H1 (cell line): ENCODE results near the gene KLF16. TPM values are rescaled to one million over a fixed set of nuclear protein-coding genes. Genes with fewer than 3 reads are reported as not detected.

Source experiments
- CTCF ChIA-PET: fragments of 300-600 bp; sonication (Branson Sonifier 250); formaldehyde crosslinking; loops from one replicate; lab custom pipeline; 2021; ENCODE audit not compliant: partially characterized antibody; lab: Charles Lee
- POLR2A ChIA-PET: fragments of 300-600 bp; sonication (Branson Sonifier 250); formaldehyde crosslinking; loops from one replicate; lab custom pipeline; 2021; ENCODE audit warnings: inconsistent platforms; ENCODE audit not compliant: partially characterized antibody; lab: Charles Lee
- DNase-seq, 2 experiments: peaks; one replicate each; pipeline versions ENCODE4 v3.0.0 to v3.0.0-alpha.2; 2010 to 2022; ENCODE audit warnings: low spot score in 2 of 2, low read depth in 1 of 2, mixed read lengths in 1 of 2
- FAIRE-seq: peaks from 2 replicates; lab custom pipeline; 2011; peaks lifted over from hg19 to GRCh38; lab: Jason Lieb, UNC
- H2AFZ ChIP-seq: 2 replicates; pipeline ENCODE4 v1.8.1; 2012; ENCODE audit warnings: low read length, inconsistent platforms
- H2AK5ac ChIP-seq: 2 replicates; pipeline ENCODE4 v1.6.1; 2013; ENCODE audit warnings: low read depth, low read length
- H2BK120ac ChIP-seq: replicated peaks from 2 replicates; pipeline ENCODE3; 2013; ENCODE audit warnings: low read depth, low read length, inconsistent platforms
- H2BK12ac ChIP-seq: 2 replicates; pipeline ENCODE4 v1.6.1; 2013; ENCODE audit warnings: low read depth, low read length
- H2BK15ac ChIP-seq: 2 replicates; pipeline ENCODE4 v1.6.1; 2013; ENCODE audit warnings: low read length
- H2BK20ac ChIP-seq: 2 replicates; pipeline ENCODE4 v1.6.1; 2013; ENCODE audit warnings: low read length
- H2BK5ac ChIP-seq: 2 replicates; pipeline ENCODE4 v1.6.1; 2013; ENCODE audit warnings: low read depth, low read length
- H3K14ac ChIP-seq: 2 replicates; pipeline ENCODE4 v1.6.1; 2013; ENCODE audit warnings: inconsistent platforms; ENCODE audit not compliant: insufficient read length
- H3K18ac ChIP-seq: 2 replicates; pipeline ENCODE4 v1.6.1; 2013; ENCODE audit warnings: low read length; ENCODE audit errors: extremely low read depth
- H3K23ac ChIP-seq: 2 replicates; pipeline ENCODE4 v1.6.1; 2013; ENCODE audit warnings: inconsistent platforms; ENCODE audit not compliant: insufficient read length
- H3K23me2 ChIP-seq: 2 replicates; pipeline ENCODE4 v1.6.1; 2013; ENCODE audit warnings: low read depth, low read length
- H3K27ac ChIP-seq: 2 replicates; pipeline ENCODE4 v1.6.1; 2011; ENCODE audit warnings: low read depth, low read length, inconsistent platforms
- H3K27me3 ChIP-seq, 4 experiments: replicated peaks in 1 of 4; 1 replicate in 1 of 4; 2 replicates in 3 of 4; pipeline versions ENCODE4 v1.6.1 to v1.8.1; 2011 to 2013; ENCODE audit warnings: low read length in 3 of 4, mild to moderate bottlenecking in 3 of 4, inconsistent platforms in 2 of 4, mixed read lengths in 2 of 4, moderate library complexity in 1 of 4; ENCODE audit not compliant: control insufficient read depth in 3 of 4, insufficient read depth in 3 of 4; ENCODE audit errors: extremely low read depth in 1 of 4
- H3K36me3 ChIP-seq, 4 experiments: 2 replicates each; pipeline versions ENCODE4 v1.6.1 to v1.8.1; 2011 to 2013; ENCODE audit warnings: mild to moderate bottlenecking in 4 of 4, low read length in 3 of 4, moderate library complexity in 2 of 4, control low read depth in 1 of 4, inconsistent platforms in 1 of 4; ENCODE audit not compliant: insufficient read depth in 4 of 4, control insufficient read depth in 2 of 4
- H3K4ac ChIP-seq: replicated peaks from 2 replicates; pipeline ENCODE3; 2013; ENCODE audit warnings: low read length, low read depth, mixed read lengths, inconsistent platforms; ENCODE audit not compliant: insufficient read length
- H3K4me1 ChIP-seq, 4 experiments: replicated peaks in 1 of 4; 1 replicate in 1 of 4; 2 replicates in 3 of 4; pipeline versions ENCODE4 v1.6.1 to v1.8.1; 2011 to 2013; ENCODE audit warnings: low read length in 3 of 4, inconsistent platforms in 2 of 4, mixed read lengths in 1 of 4; ENCODE audit not compliant: insufficient read depth in 4 of 4, control insufficient read depth in 3 of 4
- H3K4me2 ChIP-seq, 2 experiments: 2 replicates each; pipeline versions ENCODE4 v1.6.1 to v1.8.1; 2011 to 2013; ENCODE audit warnings: low read depth in 2 of 2, low read length in 2 of 2, control low read depth in 1 of 2, inconsistent platforms in 1 of 2, mild to moderate bottlenecking in 1 of 2; ENCODE audit not compliant: insufficient read depth in 1 of 2
- H3K4me3 ChIP-seq, 4 experiments: fragments of 200-600, 300-600 bp in 1 of 4; sonication (generic), shearing (Covaris generic), sonication (Bioruptor Twin) in 1 of 4; 2 replicates each; pipeline versions ENCODE4 v1.5.1 to v1.8.1; 2011 to 2016; ENCODE audit warnings: low read length in 4 of 4, low read depth in 3 of 4, control low read depth in 2 of 4, inconsistent platforms in 2 of 4, mild to moderate bottlenecking in 2 of 4, mixed read lengths in 1 of 4, moderate library complexity in 1 of 4; ENCODE audit not compliant: insufficient read depth in 2 of 4; ENCODE audit errors: extremely low read depth in 1 of 4
- H3K56ac ChIP-seq: replicated peaks from 2 replicates; pipeline ENCODE3; 2013; ENCODE audit warnings: low read depth, mild to moderate bottlenecking, mixed read lengths, low read length, inconsistent platforms; ENCODE audit not compliant: insufficient read length
- H3K79me1 ChIP-seq: 2 replicates; pipeline ENCODE4 v1.6.1; 2013; ENCODE audit warnings: low read depth, low read length, control low read depth
- H3K79me2 ChIP-seq, 2 experiments: 2 replicates each; pipeline versions ENCODE4 v1.6.1 to v1.8.1; 2012 to 2013; ENCODE audit warnings: low read length in 2 of 2, mild to moderate bottlenecking in 2 of 2, inconsistent platforms in 1 of 2; ENCODE audit not compliant: insufficient read depth in 2 of 2, control insufficient read depth in 1 of 2
- H3K9ac ChIP-seq, 4 experiments: replicated peaks in 1 of 4; 1 replicate in 1 of 4; 2 replicates in 3 of 4; pipeline versions ENCODE4 v1.6.1 to v1.8.1; 2011 to 2013; ENCODE audit warnings: low read depth in 3 of 4, low read length in 3 of 4, control low read depth in 2 of 4, mild to moderate bottlenecking in 2 of 4, moderate library complexity in 2 of 4, inconsistent platforms in 1 of 4; ENCODE audit errors: extremely low read depth in 1 of 4
- H3K9me3 ChIP-seq, 2 experiments: 2 replicates each; pipeline versions ENCODE4 v1.6.1 to v1.8.1; 2012 to 2013; ENCODE audit warnings: mild to moderate bottlenecking in 2 of 2, moderate library complexity in 2 of 2, control low read depth in 1 of 2, inconsistent platforms in 1 of 2, low read depth in 1 of 2, low read length in 1 of 2, mixed read lengths in 1 of 2; ENCODE audit not compliant: insufficient read depth in 2 of 2
- H4K20me1 ChIP-seq, 2 experiments: replicated peaks in 1 of 2; 2 replicates each; pipeline versions ENCODE3 to v1.8.1; 2011 to 2013; ENCODE audit warnings: inconsistent platforms in 2 of 2, low read length in 2 of 2, mild to moderate bottlenecking in 1 of 2; ENCODE audit not compliant: insufficient read depth in 2 of 2, control insufficient read depth in 1 of 2
- H4K5ac ChIP-seq: 2 replicates; pipeline ENCODE4 v1.6.1; 2013; ENCODE audit warnings: low read length, low read depth, mixed read lengths, inconsistent platforms; ENCODE audit not compliant: insufficient read length
- H4K8ac ChIP-seq: 2 replicates; pipeline ENCODE4 v1.8.0; 2013; ENCODE audit warnings: mild to moderate bottlenecking, moderate library complexity, low read length, inconsistent platforms; ENCODE audit not compliant: insufficient read depth; ENCODE audit errors: extremely low read depth
- H4K91ac ChIP-seq: replicated peaks from 2 replicates; pipeline ENCODE3; 2013; ENCODE audit warnings: low read length, mixed read lengths, inconsistent platforms; ENCODE audit not compliant: insufficient read length
- BCL11A ChIP-seq, 2 experiments: IDR thresholded peaks; one replicate each; pipeline ENCODE4 v1.6.1; 2011; ENCODE audit warnings: low read depth in 2 of 2, low read length in 2 of 2, mild to moderate bottlenecking in 2 of 2
- BRCA1 ChIP-seq: IDR thresholded peaks from 2 replicates; pipeline ENCODE4 v1.6.1; 2012; ENCODE audit warnings: low read depth, low read length, improper control_type of control experiment
- CBX5 ChIP-seq: fragments of 300-800, 300-1000 bp; sonication (generic); IDR thresholded peaks from 2 replicates; pipeline ENCODE4 v1.7.1; 2016; ENCODE audit warnings: antibody characterized with exemption, low read length, low read depth
- CHD1 ChIP-seq: IDR thresholded peaks from 2 replicates; pipeline ENCODE4 v1.6.1; 2012; ENCODE audit warnings: low read depth, low read length, improper control_type of control experiment
- EZH2 ChIP-seq: fragments of 200-600 bp; sonication (generic); IDR thresholded peaks from 2 replicates; pipeline ENCODE4 v1.7.1; 2012; ENCODE audit warnings: low read depth, mild to moderate bottlenecking, moderate library complexity, low read length, inconsistent platforms; ENCODE audit not compliant: severe bottlenecking
- KDM1A ChIP-seq: fragments of 200-600, 300-600 bp; sonication (generic); IDR thresholded peaks from 2 replicates; pipeline ENCODE4 v1.7.1; 2016; ENCODE audit warnings: mild to moderate bottlenecking, low read length, borderline replicate concordance
- MAFK ChIP-seq: IDR thresholded peaks from 2 replicates; pipeline ENCODE4 v1.6.1; 2012; ENCODE audit warnings: low read depth, mild to moderate bottlenecking, improper control_type of control experiment, low read length
- RAD21 ChIP-seq, 2 experiments: IDR thresholded peaks in 1 of 2; conservative IDR thresholded peaks in 1 of 2; 2 replicates each; pipeline ENCODE4 v1.6.1; 2011; ENCODE audit warnings: low read depth in 2 of 2, low read length in 2 of 2, improper control_type of control experiment in 1 of 2, inconsistent platforms in 1 of 2, mild to moderate bottlenecking in 1 of 2, moderate library complexity in 1 of 2
- SP4 ChIP-seq: IDR thresholded peaks from 2 replicates; pipeline ENCODE4 v1.6.1; 2012; ENCODE audit warnings: low read length, inconsistent platforms
- TEAD4 ChIP-seq: IDR thresholded peaks from 2 replicates; pipeline ENCODE4 v1.6.1; 2012; ENCODE audit warnings: low read depth, low read length, inconsistent platforms, mixed read lengths
- WGBS, 2 experiments: shearing (Covaris generic) in 1 of 2; methylation state at CpG; one replicate each; pipeline versions ENCODE4 v1.1.6 to v1.1.7; 2013 to 2015; ENCODE audit warnings: low lambda C conversion rate in 2 of 2, mixed read lengths in 2 of 2, inconsistent platforms in 1 of 2, low coverage in 1 of 2, missing lambda C conversion rate in 1 of 2; ENCODE audit not compliant: insufficient replicate concordance in 2 of 2, insufficient coverage in 1 of 2, insufficient read length in 1 of 2; ENCODE audit errors: extremely low coverage in 1 of 2, missing lambda C conversion rate in 1 of 2; 5-methylcytosine and 5-hydroxymethylcytosine counted together
- polyA plus RNA-seq, 7 experiments: library from polyadenylated mRNA; depleted of rRNA in 3 of 7; stranded (reverse) in 5 of 7; unstranded in 2 of 7; fragments of >200 nt in 5 of 7; fragments of 200-250 nt in 2 of 7; gene quantifications; 1 replicate in 5 of 7; 2 replicates in 1 of 7; 4 replicates in 1 of 7; pipeline versions ENCODE4 v1.2.1 to v1.2.3, GENCODE V29; 2011 to 2013; ENCODE audit warnings: missing spikeins in 2 of 7, mixed read lengths in 2 of 7
- total RNA-seq: library from RNA; stranded (reverse); fragmentation: NEBNext Ultra II Directional; extraction: Animal tissue kit (Norgen Biotek cat#: 25700); gene quantifications from 2 replicates; pipeline ENCODE4 v1.2.1, GENCODE V29; 2021
- TF ChIP-seq, protein P1 (sequence below): IDR thresholded peaks from 2 replicates; pipeline ENCODE4 v1.6.1; 2011; ENCODE audit warnings: low read depth, mild to moderate bottlenecking, low read length; ENCODE audit not compliant: insufficient read depth
- TF ChIP-seq, protein P2 (sequence below): IDR thresholded peaks from 2 replicates; pipeline ENCODE4 v1.6.1; 2012; ENCODE audit warnings: inconsistent platforms

KLF16 gene
- total and polyA plus RNA-seq, 2 of the 8 experiments (the other 6 are each of a cell fraction or from before 2014, with no cell fraction given), result 14.3 to 45.9 TPM

DNA sequence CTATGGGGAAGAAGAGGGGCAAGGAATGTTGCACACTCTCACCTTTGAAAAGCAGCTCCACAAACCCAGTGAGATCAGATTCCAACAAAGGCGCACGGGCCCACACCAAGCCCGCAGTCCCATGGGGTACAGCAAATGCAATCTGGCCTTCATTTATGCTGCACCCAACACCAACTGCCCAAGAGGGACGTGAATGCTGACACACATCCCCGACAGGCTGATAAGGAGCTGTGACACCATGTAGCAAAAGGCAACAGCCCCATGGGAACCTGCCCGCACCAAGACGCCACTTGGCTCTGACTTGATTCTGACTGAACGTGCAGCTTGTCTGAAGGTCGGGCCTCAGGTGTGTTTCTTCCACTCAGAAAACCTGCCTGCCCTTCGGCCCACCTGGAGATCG, 32.4 kb downstream of the KLF16 start:
- H3K23me2 ChIP-seq, result peaks cover 2% of the 10 kb centered on the region; the same call in 1 of the 2 replicates
- no peak overlapping the region for H3K27ac ChIP-seq
- H3K4me1 ChIP-seq, result peaks cover 0 to 14% (median 8%) of the 10 kb centered on the region in 4 experiments; a peak in 6 of 7 replicates
- H2BK5ac ChIP-seq, result peak overlapping the region; percentile 44; the same call in 1 of the 2 replicates
- CTCF ChIA-PET, result interaction anchor here (1.2 to 16.5 kb wide), 8 partner anchors 10 to 63 kb away, joined by 4 to 228 read pairs (median 5); no protein-coding TSS in a partner anchor
- H3K4me3 ChIP-seq, result no peak overlapping the region
- no peak overlapping the region for H4K8ac ChIP-seq
- H3K79me1 ChIP-seq, result peaks cover 17% of the 10 kb centered on the region
- peaks cover 0 to 9% (median 2%) of the 10 kb centered on the region in 4 experiments; a peak in 1 of 8 replicates for H3K36me3 ChIP-seq
- H4K20me1 ChIP-seq, result peaks cover 0 to 14% of the 10 kb centered on the region in 2 experiments
- WGBS, 2 experiments, result 99% methylated on average over 11 of the region's 11 CpGs; no CpG with 5 or more reads in 1 of the 2 experiments
- H4K91ac ChIP-seq, result no peak overlapping the region
- no peak overlapping the region for H4K5ac ChIP-seq
- no peaks in the 10 kb centered on the region for H3K9me3 ChIP-seq
- H3K27me3 ChIP-seq, result no peaks in the 10 kb centered on the region
- H2AFZ ChIP-seq, result no peak overlapping the region
- no peak overlapping the region for H2AK5ac ChIP-seq
- no peak overlapping the region for H3K18ac ChIP-seq
- FAIRE-seq (no peak), DNase-seq (no peak)
- no peak overlapping the region for H3K4me2 ChIP-seq
- no peak overlapping the region for H2BK120ac ChIP-seq
- no peak overlapping the region for H3K4ac ChIP-seq
- no peak overlapping the region for H3K9ac ChIP-seq
- H3K23ac ChIP-seq, result no peak overlapping the region
- H2BK20ac ChIP-seq, result no peak overlapping the region
- no peak overlapping the region for H3K56ac ChIP-seq
- H2BK12ac ChIP-seq, result 0 out of 2 replicates have a peak overlapping the region, but pooled peaks have one; percentile 27
- H2BK15ac ChIP-seq, result no peak overlapping the region
- no peak overlapping the region for H3K14ac ChIP-seq
- POLR2A ChIA-PET, result interaction anchor here (1.8 kb wide), 1 partner anchor 15 kb away, joined by 5 read pairs; no protein-coding TSS in a partner anchor
- H3K79me2 ChIP-seq, result peaks cover 3 to 30% of the 10 kb centered on the region in 2 experiments; a peak in 3 of 4 replicates
- TF ChIP-seq, protein P1, sequence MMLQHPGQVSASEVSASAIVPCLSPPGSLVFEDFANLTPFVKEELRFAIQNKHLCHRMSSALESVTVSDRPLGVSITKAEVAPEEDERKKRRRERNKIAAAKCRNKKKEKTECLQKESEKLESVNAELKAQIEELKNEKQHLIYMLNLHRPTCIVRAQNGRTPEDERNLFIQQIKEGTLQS, result no peak
- TF ChIP-seq RAD21 (IDR thresholded peaks at IDR 0.05 in 1 of 2, conservative IDR thresholded peaks at IDR 0.05 in 1 of 2; ENCODE audit: low read depth in 2 of 2, low read length in 2 of 2), result no peak
- no peak for TF ChIP-seq TEAD4
- TF ChIP-seq, protein P2, sequence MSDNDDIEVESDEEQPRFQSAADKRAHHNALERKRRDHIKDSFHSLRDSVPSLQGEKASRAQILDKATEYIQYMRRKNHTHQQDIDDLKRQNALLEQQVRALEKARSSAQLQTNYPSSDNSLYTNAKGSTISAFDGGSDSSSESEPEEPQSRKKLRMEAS, result no peak
- TF ChIP-seq BRCA1, result no peak
- TF ChIP-seq BCL11A (IDR thresholded peaks at IDR 0.05; ENCODE audit: low read depth in 2 of 2, low read length in 2 of 2), result no peak
- no peak for TF ChIP-seq CBX5
- no peak for TF ChIP-seq EZH2
- no peak for TF ChIP-seq MAFK
- no peak for TF ChIP-seq KDM1A
- TF ChIP-seq CHD1, result no peak
- TF ChIP-seq SP4, result no peak
